ENCODE measurements around the gene WASHC3. TPM values are rescaled to one million over a fixed set of nuclear protein-coding genes. Genes with fewer than 3 reads are reported as not detected.

WASHC3 gene
- total RNA-seq, 1 donor from 2014 or later: 37.2 TPM

DNA sequence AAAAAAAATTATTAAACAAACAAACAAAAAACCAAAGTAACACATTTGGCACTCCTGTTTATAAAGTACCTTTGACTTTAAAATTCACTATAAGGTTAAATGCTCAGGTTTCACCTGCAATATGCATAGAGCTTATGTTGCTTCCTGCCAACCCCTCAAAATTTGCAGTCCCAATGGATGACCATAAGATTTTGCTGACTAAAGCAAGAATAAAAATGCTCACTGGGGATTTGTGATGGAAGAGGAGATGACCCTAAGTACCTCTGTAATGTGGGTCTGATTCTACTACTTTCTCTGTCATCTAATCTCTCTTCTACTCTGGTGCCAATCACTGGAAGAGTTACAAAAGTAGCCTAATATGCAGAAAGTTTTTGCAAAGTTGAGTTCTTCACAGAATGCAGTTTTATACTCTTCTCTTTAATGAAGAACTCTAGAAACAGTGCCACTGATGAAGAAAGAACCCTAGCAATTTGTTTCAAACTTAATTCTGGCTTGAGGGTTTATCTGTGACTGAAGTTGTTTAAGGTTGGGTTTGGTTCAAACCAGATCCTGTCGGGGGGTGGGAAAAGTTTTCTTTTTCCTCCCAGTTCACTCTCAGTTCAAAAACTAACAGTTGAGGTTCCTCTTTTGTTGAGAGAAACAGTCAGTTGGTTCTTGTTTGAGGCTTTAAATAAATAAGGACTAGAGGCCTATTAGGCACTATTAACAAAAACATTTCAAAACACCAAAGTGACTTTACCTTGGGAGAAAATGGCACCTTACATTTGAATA lies 10.9 kb downstream of the WASHC3 start:
- intact Hi-C loops (cut with micrococcal nuclease): no loop called here
- TF ChIP-seq CTCF (IDR thresholded peaks at IDR 0.05; ENCODE audit: borderline replicate concordance): no peak
- Histone ChIP-seq H3K36me3 (peaks cover 82% of the 10 kb centered on the region), H3K4me1 (no peaks in the 10 kb centered on the region), H3K27ac (replicated peaks) (no peak overlapping the region), H3K4me3 (no peak overlapping the region), H3K27me3 (ENCODE audit: low read depth) (no peaks in the 10 kb centered on the region), H3K9me3 (replicated peaks) (no peaks in the 10 kb centered on the region)
- no peak for DNase-seq

- H3K36me3 ChIP-seq: peaks cover 79% of the 10 kb centered on the region
- TF ChIP-seq CTCF (IDR thresholded peaks at IDR 0.05; ENCODE audit: borderline replicate concordance): no peak
Measured at GRCh38 chr12:102043928-102044327, 17.9 kb downstream of the WASHC3 start.

DNA sequence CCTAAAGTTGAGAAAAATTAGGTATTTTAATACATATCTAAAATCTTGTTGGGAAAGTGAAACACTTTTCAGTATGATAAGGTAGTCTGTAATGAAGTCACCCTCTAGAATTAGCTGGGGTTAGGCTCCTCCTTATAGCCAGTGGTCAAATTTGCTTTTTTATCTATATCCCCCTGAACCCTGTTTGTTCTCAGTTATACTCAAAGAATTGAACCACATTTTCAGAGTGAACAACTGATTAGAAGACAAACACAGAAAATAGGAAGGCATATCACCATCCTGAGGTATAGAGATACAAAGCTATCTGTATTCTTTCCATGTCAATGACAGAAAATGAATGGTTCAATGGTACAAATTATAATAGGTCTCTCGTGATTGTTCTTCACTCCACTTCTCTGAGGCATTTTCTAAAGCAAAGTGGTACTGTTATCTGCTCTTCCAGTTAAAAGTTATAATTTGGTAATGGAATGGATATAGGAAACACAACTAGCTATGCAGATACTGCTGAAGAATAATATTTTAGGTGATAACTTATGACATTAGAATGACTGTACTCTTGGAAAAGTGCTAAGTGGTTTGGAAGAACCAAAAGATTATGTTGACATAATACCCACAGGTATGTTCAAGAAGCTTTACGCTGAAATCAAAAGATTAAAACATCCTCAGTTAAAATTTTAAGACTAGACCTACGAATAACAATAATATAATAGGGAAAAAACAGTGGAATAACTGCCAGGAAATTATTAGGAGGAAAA lies 27.6 kb downstream of the WASHC3 start:
- Histone ChIP-seq H3K27me3 (ENCODE audit: low read depth) (no peaks in the 10 kb centered on the region), H3K27ac (replicated peaks) (no peak overlapping the region), H3K36me3 (peaks cover 66% of the 10 kb centered on the region), H3K4me3 (no peak overlapping the region), H3K9me3 (replicated peaks) (no peaks in the 10 kb centered on the region), H3K4me1 (no peaks in the 10 kb centered on the region)
- no peak for TF ChIP-seq CTCF (IDR thresholded peaks at IDR 0.05; ENCODE audit: borderline replicate concordance)
- DNase-seq: no peak
- intact Hi-C loops (cut with micrococcal nuclease): no loop called here

More at GRCh38 chr12:102043928-102044327, 17.9 kb downstream of the WASHC3 start:
- Histone ChIP-seq H3K4me1 (no peaks in the 10 kb centered on the region), H3K27ac (replicated peaks) (no peak overlapping the region), H3K4me3 (no peak overlapping the region), H3K9me3 (replicated peaks) (no peaks in the 10 kb centered on the region), H3K27me3 (ENCODE audit: low read depth) (no peaks in the 10 kb centered on the region)
- DNase-seq: no peak
- intact Hi-C loops (cut with micrococcal nuclease): no loop called here

DNA sequence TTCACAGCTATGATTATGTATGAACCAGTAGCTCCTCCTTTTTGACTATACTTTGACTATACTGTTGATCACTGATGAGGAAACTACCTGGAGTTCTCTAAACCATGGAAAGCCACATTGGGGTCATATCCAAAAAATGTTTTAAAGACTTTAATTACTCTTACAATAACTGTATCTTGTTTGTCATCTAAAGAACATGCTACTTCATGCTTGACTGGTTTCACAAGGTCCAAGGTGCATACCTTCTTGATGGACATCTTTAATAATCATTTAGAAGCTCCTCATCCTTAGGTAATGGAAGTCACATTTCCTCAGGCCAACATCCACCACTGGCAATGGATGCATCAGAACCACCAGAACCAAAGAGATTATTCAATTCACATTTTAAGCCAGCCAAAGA lies 29.9 kb downstream of the WASHC3 start:
- Histone ChIP-seq H3K9me3 (replicated peaks) (no peaks in the 10 kb centered on the region), H3K27me3 (ENCODE audit: low read depth) (no peaks in the 10 kb centered on the region), H3K36me3 (peaks cover 43% of the 10 kb centered on the region), H3K4me3 (no peak overlapping the region), H3K4me1 (no peaks in the 10 kb centered on the region), H3K27ac (replicated peaks) (no peak overlapping the region)
- DNase-seq: no peak
- TF ChIP-seq CTCF (IDR thresholded peaks at IDR 0.05; ENCODE audit: borderline replicate concordance): no peak
- intact Hi-C loops (cut with micrococcal nuclease): no loop called here

GRCh38 chr12:102029141-102029540 lies 32.6 kb downstream of the WASHC3 start:
- H3K27ac ChIP-seq (replicated peaks): no peak overlapping the region
- H3K9me3 ChIP-seq (replicated peaks): no peaks in the 10 kb centered on the region
- H3K4me1 ChIP-seq: peaks cover 7% of the 10 kb centered on the region
- TF ChIP-seq CTCF (IDR thresholded peaks at IDR 0.05; ENCODE audit: borderline replicate concordance): no peak
- intact Hi-C loops (cut with micrococcal nuclease): no loop called here
- no peak overlapping the region for H3K4me3 ChIP-seq
- peaks cover 32% of the 10 kb centered on the region for H3K36me3 ChIP-seq
- no peak for DNase-seq
- H3K27me3 ChIP-seq (ENCODE audit: low read depth): no peaks in the 10 kb centered on the region

Data from left ventricle myocardium inferior (tissue), 1 donor.